H1 (cell line): Measurements from ENCODE around the gene GPC6. TPM values are rescaled to one million over a fixed set of nuclear protein-coding genes. Genes with fewer than 3 reads are reported as not detected.

Experiments
- CBX5 ChIP-seq: fragments of 300-800, 300-1000 bp; sonication (generic); IDR thresholded peaks from 2 replicates; pipeline ENCODE4 v1.7.1; 2016; ENCODE audit warnings: antibody characterized with exemption, low read length, low read depth
- CTCF ChIP-seq, 3 experiments: IDR thresholded peaks; 1 replicate in 2 of 3; 2 replicates in 1 of 3; pipeline versions ENCODE4 v1.5.1 to v1.6.1; 2011; ENCODE audit warnings: low read length in 3 of 3, mild to moderate bottlenecking in 3 of 3, inconsistent platforms in 2 of 3, low read depth in 1 of 3, moderate library complexity in 1 of 3; ENCODE audit not compliant: insufficient read depth in 1 of 3; ENCODE audit errors: control extremely low read depth in 1 of 3
- polyA plus RNA-seq, 7 experiments: library from polyadenylated mRNA; depleted of rRNA in 3 of 7; stranded (reverse) in 5 of 7; unstranded in 2 of 7; fragments of >200 nt in 5 of 7; fragments of 200-250 nt in 2 of 7; gene quantifications; 1 replicate in 5 of 7; 2 replicates in 1 of 7; 4 replicates in 1 of 7; pipeline versions ENCODE4 v1.2.1 to v1.2.3, GENCODE V29; 2011 to 2013; ENCODE audit warnings: missing spikeins in 2 of 7, mixed read lengths in 2 of 7
- total RNA-seq: library from RNA; stranded (reverse); fragmentation: NEBNext Ultra II Directional; extraction: Animal tissue kit (Norgen Biotek cat#: 25700); gene quantifications from 2 replicates; pipeline ENCODE4 v1.2.1, GENCODE V29; 2021

Gene GPC6
- total and polyA plus RNA-seq, 2 of the 8 experiments (the other 6 are each of a cell fraction or from before 2014, with no cell fraction given), result 5.4 to 12.0 TPM

GRCh38 chr13:93789058-93789457 lies 562.5 kb downstream of the GPC6 start (continued):
- TF ChIP-seq CTCF (IDR thresholded peaks at IDR 0.05; ENCODE audit: control extremely low read depth in 1 of 3, insufficient read depth in 1 of 3, low read depth in 1 of 3, low read length in 3 of 3) (no peak), CBX5 (no peak)
